Lung (tissue), 12 donors: ENCODE data around the gene ANGPTL2. TPM values are rescaled to one million over a fixed set of nuclear protein-coding genes. Genes with fewer than 3 reads are reported as not detected.
A peak's percentile ranks its signal among the peaks of the same experiment; 100 is the strongest.

Experiments
- ATAC-seq: fragments of 200-7000 bp; cut with Tn5 transposase; one replicate; pipeline ENCODE4 v1.9.1; 2020; ENCODE audit warnings: moderate number of reproducible peaks; ENCODE audit not compliant: insufficient read depth, low FRiP score
- DNase-seq, 3 donors: peaks; one replicate each; pipeline ENCODE4 v3.0.0-alpha.2; 2013 to 2017
- H3K27ac ChIP-seq, 2 donors: one replicate each; pipeline ENCODE4 v1.5.1; 2013; ENCODE audit warnings: mild to moderate bottlenecking in 2 of 2, moderate library complexity in 2 of 2, control low read depth in 1 of 2, inconsistent platforms in 1 of 2, low read depth in 1 of 2, low read length in 1 of 2
- H3K27me3 ChIP-seq, 3 donors: one replicate each; pipeline ENCODE4 v1.5.1; 2013; ENCODE audit warnings: low read length in 2 of 3; ENCODE audit not compliant: control insufficient read depth in 3 of 3, insufficient read depth in 3 of 3
- H3K36me3 ChIP-seq, 4 donors: one replicate each; pipeline ENCODE4 v1.5.1; 2013; ENCODE audit warnings: low read length in 4 of 4, mild to moderate bottlenecking in 1 of 4, moderate library complexity in 1 of 4; ENCODE audit not compliant: control insufficient read depth in 4 of 4, insufficient read depth in 4 of 4
- H3K4me1 ChIP-seq, 5 donors: one replicate each; pipeline ENCODE4 v1.5.1; 2013; ENCODE audit warnings: low read length in 5 of 5, mild to moderate bottlenecking in 2 of 5, moderate library complexity in 1 of 5; ENCODE audit not compliant: control insufficient read depth in 5 of 5, insufficient read depth in 5 of 5
- H3K4me3 ChIP-seq: one replicate; pipeline ENCODE4 v1.5.1; 2013; ENCODE audit warnings: mild to moderate bottlenecking, control low read depth, moderate library complexity
- H3K9ac ChIP-seq, 2 donors: one replicate each; pipeline ENCODE4 v1.5.1; 2013; ENCODE audit warnings: low read length in 2 of 2, control low read depth in 1 of 2; ENCODE audit not compliant: insufficient read depth in 1 of 2
- H3K9me3 ChIP-seq, 4 donors: one replicate each; pipeline ENCODE4 v1.5.1; 2013; ENCODE audit warnings: low read length in 3 of 4, mild to moderate bottlenecking in 1 of 4, moderate library complexity in 1 of 4; ENCODE audit not compliant: control insufficient read depth in 4 of 4, insufficient read depth in 3 of 4
- WGBS, 2 donors: extraction: QIAGEN DNeasy Blood & Tissue Kit; methylation state at CpG; one replicate each; pipeline ENCODE4 v1.1.7; 2013; 5-methylcytosine and 5-hydroxymethylcytosine counted together
- polyA plus RNA-seq, 2 donors: library from polyadenylated mRNA; stranded (reverse); fragments of 200-250 nt; gene quantifications; one replicate each; pipeline ENCODE4 v1.2.1, GENCODE V29; 2013
- total RNA-seq, 2 donors: library from RNA; depleted of rRNA in 1 of 2; stranded (reverse); fragments of >200 nt in 1 of 2; gene quantifications; one replicate each; pipeline ENCODE4 v1.2.1, GENCODE V29; 2014 to 2021
- TF ChIP-seq, protein P1 (sequence below): IDR thresholded peaks from 2 replicates; pipeline ENCODE4 v1.5.1; 2012; ENCODE audit warnings: mild to moderate bottlenecking; ENCODE audit errors: control extremely low read depth, extremely low read depth
- donor health status: control.
- donor health status: control.
- donor health status: Bipolar disorder and iron deficiency.
- donor health status: healthy.
- donor health status: DM: yes; HTN: yes; CAD: no.

Gene ANGPTL2
- total and polyA plus RNA-seq, 4 donors = 7.5 to 18.8 (median 11.0) TPM

GRCh38 chr9:127154390-127155191, 32.2 kb upstream of the ANGPTL2 start:
- TF ChIP-seq, protein P1, sequence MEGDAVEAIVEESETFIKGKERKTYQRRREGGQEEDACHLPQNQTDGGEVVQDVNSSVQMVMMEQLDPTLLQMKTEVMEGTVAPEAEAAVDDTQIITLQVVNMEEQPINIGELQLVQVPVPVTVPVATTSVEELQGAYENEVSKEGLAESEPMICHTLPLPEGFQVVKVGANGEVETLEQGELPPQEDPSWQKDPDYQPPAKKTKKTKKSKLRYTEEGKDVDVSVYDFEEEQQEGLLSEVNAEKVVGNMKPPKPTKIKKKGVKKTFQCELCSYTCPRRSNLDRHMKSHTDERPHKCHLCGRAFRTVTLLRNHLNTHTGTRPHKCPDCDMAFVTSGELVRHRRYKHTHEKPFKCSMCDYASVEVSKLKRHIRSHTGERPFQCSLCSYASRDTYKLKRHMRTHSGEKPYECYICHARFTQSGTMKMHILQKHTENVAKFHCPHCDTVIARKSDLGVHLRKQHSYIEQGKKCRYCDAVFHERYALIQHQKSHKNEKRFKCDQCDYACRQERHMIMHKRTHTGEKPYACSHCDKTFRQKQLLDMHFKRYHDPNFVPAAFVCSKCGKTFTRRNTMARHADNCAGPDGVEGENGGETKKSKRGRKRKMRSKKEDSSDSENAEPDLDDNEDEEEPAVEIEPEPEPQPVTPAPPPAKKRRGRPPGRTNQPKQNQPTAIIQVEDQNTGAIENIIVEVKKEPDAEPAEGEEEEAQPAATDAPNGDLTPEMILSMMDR = no peak
- 43 to 64% methylated on average over 13 of the region's 13 CpGs for WGBS, 2 donors
- Histone ChIP-seq H3K9ac (no peak overlapping the region), H3K36me3 (no peaks in the 10 kb centered on the region), H3K27ac (peak overlapping the region in 1 of 2 donors; percentile 55), H3K9me3 (no peaks in the 10 kb centered on the region), H3K4me3 (no peak overlapping the region), H3K27me3 (no peaks in the 10 kb centered on the region), H3K4me1 (peaks cover 4 to 11% (median 7%) of the 10 kb centered on the region in 5 donors)
- DNase-seq (peak; percentile 42 to 71 (median 56)), ATAC-seq (peak; percentile 88)

GRCh38 chr9:127154003-127154389, 31.6 kb upstream of the ANGPTL2 start:
- Histone ChIP-seq H3K27me3 (no peaks in the 10 kb centered on the region), H3K4me3 (no peak overlapping the region), H3K9me3 (no peaks in the 10 kb centered on the region), H3K4me1 (peaks cover 4 to 9% (median 7%) of the 10 kb centered on the region in 5 donors), H3K9ac (no peak overlapping the region), H3K27ac (peak overlapping the region in 1 of 2 donors; percentile 26), H3K36me3 (no peaks in the 10 kb centered on the region)
- 86 to 87% methylated on average over 5 of the region's 5 CpGs for WGBS, 2 donors
- no peak for DNase-seq
- ATAC-seq = no peak
- TF ChIP-seq, protein P1 = no peak

DNA sequence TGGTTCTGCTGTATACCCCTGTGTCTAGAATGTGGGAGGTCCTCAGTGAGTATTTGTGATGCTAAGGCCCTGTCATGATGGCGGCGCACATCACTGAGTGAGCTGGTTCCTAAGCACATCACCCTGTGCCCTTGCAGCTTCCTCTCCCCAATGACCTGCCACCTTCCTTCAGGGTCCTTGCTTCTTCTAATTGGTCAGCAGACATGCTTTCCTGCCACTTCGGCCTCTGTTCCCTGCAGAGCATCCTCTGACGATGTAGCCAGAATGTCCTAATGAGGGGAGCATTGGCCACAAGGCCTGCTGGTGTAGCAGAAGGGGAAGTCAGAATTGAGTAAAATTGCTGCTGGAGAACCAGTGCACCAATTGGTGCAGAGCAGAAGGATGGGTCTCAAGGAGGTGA, 31.1 kb upstream of the ANGPTL2 start:
- H3K27me3 ChIP-seq = no peaks in the 10 kb centered on the region
- WGBS, 2 donors = 71 to 92% methylated on average over 4 of the region's 4 CpGs

More for the DNA sequence above, 31.1 kb upstream of the ANGPTL2 start:
- H3K9me3 ChIP-seq = no peaks in the 10 kb centered on the region
- TF ChIP-seq, protein P1 = no peak
- no peak overlapping the region for H3K9ac ChIP-seq
- DNase-seq (no peak), ATAC-seq (no peak)
- H3K4me1 ChIP-seq = peaks cover 4 to 9% (median 7%) of the 10 kb centered on the region in 5 donors
- H3K27ac ChIP-seq = no peak overlapping the region
- no peak overlapping the region for H3K4me3 ChIP-seq
- H3K36me3 ChIP-seq = no peaks in the 10 kb centered on the region
